H1 (cell line): ENCODE data around the gene S100A8. TPM values are rescaled to one million over a fixed set of nuclear protein-coding genes. Genes with fewer than 3 reads are reported as not detected.

Experiments
- CTCF ChIA-PET: fragments of 300-600 bp; sonication (Branson Sonifier 250); formaldehyde crosslinking; loops from one replicate; lab custom pipeline; 2021; ENCODE audit not compliant: partially characterized antibody; lab: Charles Lee
- POLR2A ChIA-PET: fragments of 300-600 bp; sonication (Branson Sonifier 250); formaldehyde crosslinking; loops from one replicate; lab custom pipeline; 2021; ENCODE audit warnings: inconsistent platforms; ENCODE audit not compliant: partially characterized antibody; lab: Charles Lee
- DNase-seq, 2 experiments: peaks; one replicate each; pipeline versions ENCODE4 v3.0.0 to v3.0.0-alpha.2; 2010 to 2022; ENCODE audit warnings: low spot score in 2 of 2, low read depth in 1 of 2, mixed read lengths in 1 of 2
- FAIRE-seq: peaks from 2 replicates; lab custom pipeline; 2011; peaks lifted over from hg19 to GRCh38; lab: Jason Lieb, UNC
- H2AFZ ChIP-seq: 2 replicates; pipeline ENCODE4 v1.8.1; 2012; ENCODE audit warnings: low read length, inconsistent platforms
- H2AK5ac ChIP-seq: 2 replicates; pipeline ENCODE4 v1.6.1; 2013; ENCODE audit warnings: low read depth, low read length
- H2BK120ac ChIP-seq: replicated peaks from 2 replicates; pipeline ENCODE3; 2013; ENCODE audit warnings: low read depth, low read length, inconsistent platforms
- H2BK12ac ChIP-seq: 2 replicates; pipeline ENCODE4 v1.6.1; 2013; ENCODE audit warnings: low read depth, low read length
- H2BK15ac ChIP-seq: 2 replicates; pipeline ENCODE4 v1.6.1; 2013; ENCODE audit warnings: low read length
- H2BK20ac ChIP-seq: 2 replicates; pipeline ENCODE4 v1.6.1; 2013; ENCODE audit warnings: low read length
- H2BK5ac ChIP-seq: 2 replicates; pipeline ENCODE4 v1.6.1; 2013; ENCODE audit warnings: low read depth, low read length
- H3K14ac ChIP-seq: 2 replicates; pipeline ENCODE4 v1.6.1; 2013; ENCODE audit warnings: inconsistent platforms; ENCODE audit not compliant: insufficient read length
- H3K18ac ChIP-seq: 2 replicates; pipeline ENCODE4 v1.6.1; 2013; ENCODE audit warnings: low read length; ENCODE audit errors: extremely low read depth
- H3K23ac ChIP-seq: 2 replicates; pipeline ENCODE4 v1.6.1; 2013; ENCODE audit warnings: inconsistent platforms; ENCODE audit not compliant: insufficient read length
- H3K23me2 ChIP-seq: 2 replicates; pipeline ENCODE4 v1.6.1; 2013; ENCODE audit warnings: low read depth, low read length
- H3K27ac ChIP-seq: 2 replicates; pipeline ENCODE4 v1.6.1; 2011; ENCODE audit warnings: low read depth, low read length, inconsistent platforms
- H3K27me3 ChIP-seq, 4 experiments: replicated peaks in 1 of 4; 1 replicate in 1 of 4; 2 replicates in 3 of 4; pipeline versions ENCODE4 v1.6.1 to v1.8.1; 2011 to 2013; ENCODE audit warnings: low read length in 3 of 4, mild to moderate bottlenecking in 3 of 4, inconsistent platforms in 2 of 4, mixed read lengths in 2 of 4, moderate library complexity in 1 of 4; ENCODE audit not compliant: control insufficient read depth in 3 of 4, insufficient read depth in 3 of 4; ENCODE audit errors: extremely low read depth in 1 of 4
- H3K36me3 ChIP-seq, 4 experiments: 2 replicates each; pipeline versions ENCODE4 v1.6.1 to v1.8.1; 2011 to 2013; ENCODE audit warnings: mild to moderate bottlenecking in 4 of 4, low read length in 3 of 4, moderate library complexity in 2 of 4, control low read depth in 1 of 4, inconsistent platforms in 1 of 4; ENCODE audit not compliant: insufficient read depth in 4 of 4, control insufficient read depth in 2 of 4
- H3K4ac ChIP-seq: replicated peaks from 2 replicates; pipeline ENCODE3; 2013; ENCODE audit warnings: low read length, low read depth, mixed read lengths, inconsistent platforms; ENCODE audit not compliant: insufficient read length
- H3K4me1 ChIP-seq, 4 experiments: replicated peaks in 1 of 4; 1 replicate in 1 of 4; 2 replicates in 3 of 4; pipeline versions ENCODE4 v1.6.1 to v1.8.1; 2011 to 2013; ENCODE audit warnings: low read length in 3 of 4, inconsistent platforms in 2 of 4, mixed read lengths in 1 of 4; ENCODE audit not compliant: insufficient read depth in 4 of 4, control insufficient read depth in 3 of 4
- H3K4me2 ChIP-seq, 2 experiments: 2 replicates each; pipeline versions ENCODE4 v1.6.1 to v1.8.1; 2011 to 2013; ENCODE audit warnings: low read depth in 2 of 2, low read length in 2 of 2, control low read depth in 1 of 2, inconsistent platforms in 1 of 2, mild to moderate bottlenecking in 1 of 2; ENCODE audit not compliant: insufficient read depth in 1 of 2
- H3K4me3 ChIP-seq, 4 experiments: fragments of 200-600, 300-600 bp in 1 of 4; sonication (generic), shearing (Covaris generic), sonication (Bioruptor Twin) in 1 of 4; 2 replicates each; pipeline versions ENCODE4 v1.5.1 to v1.8.1; 2011 to 2016; ENCODE audit warnings: low read length in 4 of 4, low read depth in 3 of 4, control low read depth in 2 of 4, inconsistent platforms in 2 of 4, mild to moderate bottlenecking in 2 of 4, mixed read lengths in 1 of 4, moderate library complexity in 1 of 4; ENCODE audit not compliant: insufficient read depth in 2 of 4; ENCODE audit errors: extremely low read depth in 1 of 4
- H3K56ac ChIP-seq: replicated peaks from 2 replicates; pipeline ENCODE3; 2013; ENCODE audit warnings: low read depth, mild to moderate bottlenecking, mixed read lengths, low read length, inconsistent platforms; ENCODE audit not compliant: insufficient read length
- H3K79me1 ChIP-seq: 2 replicates; pipeline ENCODE4 v1.6.1; 2013; ENCODE audit warnings: low read depth, low read length, control low read depth
- H3K79me2 ChIP-seq, 2 experiments: 2 replicates each; pipeline versions ENCODE4 v1.6.1 to v1.8.1; 2012 to 2013; ENCODE audit warnings: low read length in 2 of 2, mild to moderate bottlenecking in 2 of 2, inconsistent platforms in 1 of 2; ENCODE audit not compliant: insufficient read depth in 2 of 2, control insufficient read depth in 1 of 2
- H3K9ac ChIP-seq, 4 experiments: replicated peaks in 1 of 4; 1 replicate in 1 of 4; 2 replicates in 3 of 4; pipeline versions ENCODE4 v1.6.1 to v1.8.1; 2011 to 2013; ENCODE audit warnings: low read depth in 3 of 4, low read length in 3 of 4, control low read depth in 2 of 4, mild to moderate bottlenecking in 2 of 4, moderate library complexity in 2 of 4, inconsistent platforms in 1 of 4; ENCODE audit errors: extremely low read depth in 1 of 4
- H3K9me3 ChIP-seq, 2 experiments: 2 replicates each; pipeline versions ENCODE4 v1.6.1 to v1.8.1; 2012 to 2013; ENCODE audit warnings: mild to moderate bottlenecking in 2 of 2, moderate library complexity in 2 of 2, control low read depth in 1 of 2, inconsistent platforms in 1 of 2, low read depth in 1 of 2, low read length in 1 of 2, mixed read lengths in 1 of 2; ENCODE audit not compliant: insufficient read depth in 2 of 2
- H4K20me1 ChIP-seq, 2 experiments: replicated peaks in 1 of 2; 2 replicates each; pipeline versions ENCODE3 to v1.8.1; 2011 to 2013; ENCODE audit warnings: inconsistent platforms in 2 of 2, low read length in 2 of 2, mild to moderate bottlenecking in 1 of 2; ENCODE audit not compliant: insufficient read depth in 2 of 2, control insufficient read depth in 1 of 2
- H4K5ac ChIP-seq: 2 replicates; pipeline ENCODE4 v1.6.1; 2013; ENCODE audit warnings: low read length, low read depth, mixed read lengths, inconsistent platforms; ENCODE audit not compliant: insufficient read length
- H4K8ac ChIP-seq: 2 replicates; pipeline ENCODE4 v1.8.0; 2013; ENCODE audit warnings: mild to moderate bottlenecking, moderate library complexity, low read length, inconsistent platforms; ENCODE audit not compliant: insufficient read depth; ENCODE audit errors: extremely low read depth
- H4K91ac ChIP-seq: replicated peaks from 2 replicates; pipeline ENCODE3; 2013; ENCODE audit warnings: low read length, mixed read lengths, inconsistent platforms; ENCODE audit not compliant: insufficient read length
- BACH1 ChIP-seq: IDR thresholded peaks from 2 replicates; pipeline ENCODE4 v1.6.1; 2012; ENCODE audit warnings: low read length, improper control_type of control experiment
- BRCA1 ChIP-seq: IDR thresholded peaks from 2 replicates; pipeline ENCODE4 v1.6.1; 2012; ENCODE audit warnings: low read depth, low read length, improper control_type of control experiment
- SIN3A ChIP-seq, 2 experiments: IDR thresholded peaks in 1 of 2; conservative IDR thresholded peaks in 1 of 2; 2 replicates each; pipeline ENCODE4 v1.6.1; 2011 to 2012; ENCODE audit warnings: low read length in 2 of 2, improper control_type of control experiment in 1 of 2, low read depth in 1 of 2, mild to moderate bottlenecking in 1 of 2
- TAF7 ChIP-seq: optimal IDR thresholded peaks from 2 replicates; pipeline ENCODE3; 2011; ENCODE audit warnings: low read depth, mild to moderate bottlenecking, inconsistent platforms, low read length, moderate library complexity, borderline replicate concordance
- WGBS, 2 experiments: shearing (Covaris generic) in 1 of 2; methylation state at CpG; one replicate each; pipeline versions ENCODE4 v1.1.6 to v1.1.7; 2013 to 2015; ENCODE audit warnings: low lambda C conversion rate in 2 of 2, mixed read lengths in 2 of 2, inconsistent platforms in 1 of 2, low coverage in 1 of 2, missing lambda C conversion rate in 1 of 2; ENCODE audit not compliant: insufficient replicate concordance in 2 of 2, insufficient coverage in 1 of 2, insufficient read length in 1 of 2; ENCODE audit errors: extremely low coverage in 1 of 2, missing lambda C conversion rate in 1 of 2; 5-methylcytosine and 5-hydroxymethylcytosine counted together
- polyA plus RNA-seq, 7 experiments: library from polyadenylated mRNA; depleted of rRNA in 3 of 7; stranded (reverse) in 5 of 7; unstranded in 2 of 7; fragments of >200 nt in 5 of 7; fragments of 200-250 nt in 2 of 7; gene quantifications; 1 replicate in 5 of 7; 2 replicates in 1 of 7; 4 replicates in 1 of 7; pipeline versions ENCODE4 v1.2.1 to v1.2.3, GENCODE V29; 2011 to 2013; ENCODE audit warnings: missing spikeins in 2 of 7, mixed read lengths in 2 of 7
- total RNA-seq: library from RNA; stranded (reverse); fragmentation: NEBNext Ultra II Directional; extraction: Animal tissue kit (Norgen Biotek cat#: 25700); gene quantifications from 2 replicates; pipeline ENCODE4 v1.2.1, GENCODE V29; 2021

S100A8 gene
- total and polyA plus RNA-seq, 2 of the 8 experiments (the other 6 are each of a cell fraction or from before 2014, with no cell fraction given): not detected

DNA sequence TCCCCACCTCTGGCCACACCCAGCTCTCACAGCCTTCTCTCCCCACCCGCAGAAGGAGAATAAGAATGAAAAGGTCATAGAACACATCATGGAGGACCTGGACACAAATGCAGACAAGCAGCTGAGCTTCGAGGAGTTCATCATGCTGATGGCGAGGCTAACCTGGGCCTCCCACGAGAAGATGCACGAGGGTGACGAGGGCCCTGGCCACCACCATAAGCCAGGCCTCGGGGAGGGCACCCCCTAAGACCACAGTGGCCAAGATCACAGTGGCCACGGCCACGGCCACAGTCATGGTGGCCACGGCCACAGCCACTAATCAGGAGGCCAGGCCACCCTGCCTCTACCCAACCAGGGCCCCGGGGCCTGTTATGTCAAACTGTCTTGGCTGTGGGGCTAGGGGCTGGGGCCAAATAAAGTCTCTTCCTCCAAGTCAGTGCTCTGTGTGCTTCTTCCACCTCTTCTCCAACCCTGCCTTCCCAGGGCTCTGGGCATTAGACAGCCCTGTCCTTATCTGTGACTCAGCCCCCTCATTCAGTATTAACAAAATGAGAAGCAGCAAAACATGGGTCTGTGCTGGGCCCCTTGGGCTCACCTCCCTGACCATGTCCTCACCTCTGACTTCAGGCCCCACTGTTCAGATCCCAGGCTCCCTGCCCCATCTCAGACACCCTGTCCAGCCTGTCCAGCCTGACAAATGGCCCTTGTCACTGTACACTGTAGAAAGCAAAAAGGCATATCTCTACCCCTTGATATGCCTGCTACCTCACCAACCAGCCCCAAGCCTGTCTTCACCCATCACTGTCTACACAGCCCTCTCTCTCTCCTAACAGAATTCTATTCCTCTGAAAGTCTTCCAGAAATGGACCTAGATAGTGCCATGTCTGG, 30.0 kb downstream of the S100A8 start:
- no peak overlapping the region for H2BK20ac ChIP-seq
- TF ChIP-seq SIN3A (conservative IDR thresholded peaks at IDR 0.05 in 1 of 2, IDR thresholded peaks at IDR 0.05 in 1 of 2; ENCODE audit: low read depth in 1 of 2, low read length in 2 of 2): no peak
- no peak for TF ChIP-seq BACH1
- no peak for TF ChIP-seq BRCA1
- TF ChIP-seq TAF7: no peak
- no peak overlapping the region for H4K8ac ChIP-seq
- no peaks in the 10 kb centered on the region for H3K79me1 ChIP-seq
- DNase-seq (no peak), FAIRE-seq (no peak)
- H3K23ac ChIP-seq: no peak overlapping the region
- no peaks in the 10 kb centered on the region for H3K36me3 ChIP-seq
- no peak overlapping the region for H4K5ac ChIP-seq
- CTCF ChIA-PET: interaction anchor here (0.9 to 2.5 kb wide), 8 partner anchors 9 to 207 kb away, joined by 3 to 15 read pairs (median 6); no protein-coding TSS in a partner anchor
- no peak overlapping the region for H2AFZ ChIP-seq
- no peak overlapping the region for H3K9ac ChIP-seq
- no peaks in the 10 kb centered on the region for H3K27me3 ChIP-seq
- 91% methylated on average over 11 of the region's 11 CpGs; no CpG with 5 or more reads in 1 of the 2 experiments for WGBS, 2 experiments
- no peaks in the 10 kb centered on the region for H3K79me2 ChIP-seq
- H4K91ac ChIP-seq: no peak overlapping the region
- H2BK5ac ChIP-seq: no peak overlapping the region
- H3K23me2 ChIP-seq: no peaks in the 10 kb centered on the region; the same call in 1 of the 2 replicates
- POLR2A ChIA-PET: no interaction called here
- H3K56ac ChIP-seq: no peak overlapping the region
- H3K14ac ChIP-seq: no peak overlapping the region
- H2BK120ac ChIP-seq: no peak overlapping the region
- no peaks in the 10 kb centered on the region for H3K9me3 ChIP-seq
- H3K27ac ChIP-seq: no peak overlapping the region
- H2BK15ac ChIP-seq: no peak overlapping the region
- no peak overlapping the region for H2AK5ac ChIP-seq
- H2BK12ac ChIP-seq: no peak overlapping the region
- H3K4me3 ChIP-seq: no peak overlapping the region
- no peaks in the 10 kb centered on the region for H4K20me1 ChIP-seq
- no peak overlapping the region for H3K4me2 ChIP-seq
- H3K18ac ChIP-seq: no peak overlapping the region
- H3K4me1 ChIP-seq: no peaks in the 10 kb centered on the region; a peak in 1 of 7 replicates
- no peak overlapping the region for H3K4ac ChIP-seq
